ENCODE results near the gene KCTD5.

DNA sequence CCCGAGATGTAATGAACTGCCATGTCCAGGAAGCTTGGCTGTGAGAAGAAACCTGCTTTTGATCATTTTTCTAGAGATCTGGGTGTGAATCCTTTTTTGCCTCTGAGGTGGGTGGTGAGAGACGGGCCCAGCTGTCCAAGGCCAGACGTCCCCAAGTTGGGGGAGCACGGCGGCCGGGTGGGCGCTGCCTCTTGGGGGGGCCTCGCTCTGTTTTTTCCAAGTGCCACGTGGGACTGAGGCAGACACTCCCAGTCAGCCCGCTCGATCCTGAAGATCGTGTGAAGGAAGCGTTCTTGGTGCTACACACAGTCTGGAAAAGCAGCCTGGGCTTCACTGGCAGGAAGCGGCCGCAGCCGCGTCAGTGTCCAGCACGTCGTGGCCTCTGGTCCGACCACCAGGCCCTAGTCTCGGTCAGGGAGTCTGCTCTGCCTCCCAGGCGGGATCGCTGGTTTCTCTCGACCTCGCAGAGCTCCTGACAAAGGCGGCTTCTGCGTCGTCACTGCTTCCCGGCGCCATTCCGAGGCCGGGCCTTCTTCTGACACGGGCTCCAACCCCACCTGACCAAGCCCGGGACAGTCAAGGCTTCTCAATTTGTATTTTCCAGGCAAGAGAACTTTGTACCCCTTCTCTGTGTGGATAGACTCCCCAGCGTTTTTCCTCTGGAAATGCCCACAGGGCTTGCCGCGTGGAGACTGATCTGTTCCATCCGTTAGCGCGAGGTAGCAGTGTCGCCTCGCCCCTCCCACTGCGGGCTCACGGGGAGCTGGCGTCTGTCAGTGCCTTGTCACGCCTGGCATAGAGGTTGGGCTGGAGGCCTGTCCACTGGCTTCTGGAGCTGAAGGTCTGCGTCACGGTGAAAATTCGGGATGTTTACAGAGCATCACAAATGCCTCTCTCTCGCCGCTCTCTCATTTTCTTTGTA lies 25.3 kb downstream of the KCTD5 start:
- TF ChIP-seq CTCF (IDR thresholded peaks at IDR 0.05) (no peak), POLR2AphosphoS5 (IDR thresholded peaks at IDR 0.05) (no peak), POLR2A (IDR thresholded peaks at IDR 0.05) (no peak)

Measured in prostate gland (tissue), 2 donors.